H1 (cell line): ENCODE data around the gene NRXN3. TPM values are rescaled to one million over a fixed set of nuclear protein-coding genes. Genes with fewer than 3 reads are reported as not detected.

Experiments used
- CTCF ChIA-PET: fragments of 300-600 bp; sonication (Branson Sonifier 250); formaldehyde crosslinking; loops from one replicate; lab custom pipeline; 2021; ENCODE audit not compliant: partially characterized antibody; lab: Charles Lee
- POLR2A ChIA-PET: fragments of 300-600 bp; sonication (Branson Sonifier 250); formaldehyde crosslinking; loops from one replicate; lab custom pipeline; 2021; ENCODE audit warnings: inconsistent platforms; ENCODE audit not compliant: partially characterized antibody; lab: Charles Lee
- DNase-seq, 2 experiments: peaks; one replicate each; pipeline versions ENCODE4 v3.0.0 to v3.0.0-alpha.2; 2010 to 2022; ENCODE audit warnings: low spot score in 2 of 2, low read depth in 1 of 2, mixed read lengths in 1 of 2
- FAIRE-seq: peaks from 2 replicates; lab custom pipeline; 2011; peaks lifted over from hg19 to GRCh38; lab: Jason Lieb, UNC
- H2AFZ ChIP-seq: 2 replicates; pipeline ENCODE4 v1.8.1; 2012; ENCODE audit warnings: low read length, inconsistent platforms
- H2AK5ac ChIP-seq: 2 replicates; pipeline ENCODE4 v1.6.1; 2013; ENCODE audit warnings: low read depth, low read length
- H2BK120ac ChIP-seq: replicated peaks from 2 replicates; pipeline ENCODE3; 2013; ENCODE audit warnings: low read depth, low read length, inconsistent platforms
- H2BK12ac ChIP-seq: 2 replicates; pipeline ENCODE4 v1.6.1; 2013; ENCODE audit warnings: low read depth, low read length
- H2BK15ac ChIP-seq: 2 replicates; pipeline ENCODE4 v1.6.1; 2013; ENCODE audit warnings: low read length
- H2BK20ac ChIP-seq: 2 replicates; pipeline ENCODE4 v1.6.1; 2013; ENCODE audit warnings: low read length
- H2BK5ac ChIP-seq: 2 replicates; pipeline ENCODE4 v1.6.1; 2013; ENCODE audit warnings: low read depth, low read length
- H3K14ac ChIP-seq: 2 replicates; pipeline ENCODE4 v1.6.1; 2013; ENCODE audit warnings: inconsistent platforms; ENCODE audit not compliant: insufficient read length
- H3K18ac ChIP-seq: 2 replicates; pipeline ENCODE4 v1.6.1; 2013; ENCODE audit warnings: low read length; ENCODE audit errors: extremely low read depth
- H3K23ac ChIP-seq: 2 replicates; pipeline ENCODE4 v1.6.1; 2013; ENCODE audit warnings: inconsistent platforms; ENCODE audit not compliant: insufficient read length
- H3K23me2 ChIP-seq: 2 replicates; pipeline ENCODE4 v1.6.1; 2013; ENCODE audit warnings: low read depth, low read length
- H3K27ac ChIP-seq: 2 replicates; pipeline ENCODE4 v1.6.1; 2011; ENCODE audit warnings: low read depth, low read length, inconsistent platforms
- H3K27me3 ChIP-seq, 4 experiments: replicated peaks in 1 of 4; 1 replicate in 1 of 4; 2 replicates in 3 of 4; pipeline versions ENCODE4 v1.6.1 to v1.8.1; 2011 to 2013; ENCODE audit warnings: low read length in 3 of 4, mild to moderate bottlenecking in 3 of 4, inconsistent platforms in 2 of 4, mixed read lengths in 2 of 4, moderate library complexity in 1 of 4; ENCODE audit not compliant: control insufficient read depth in 3 of 4, insufficient read depth in 3 of 4; ENCODE audit errors: extremely low read depth in 1 of 4
- H3K36me3 ChIP-seq, 4 experiments: 2 replicates each; pipeline versions ENCODE4 v1.6.1 to v1.8.1; 2011 to 2013; ENCODE audit warnings: mild to moderate bottlenecking in 4 of 4, low read length in 3 of 4, moderate library complexity in 2 of 4, control low read depth in 1 of 4, inconsistent platforms in 1 of 4; ENCODE audit not compliant: insufficient read depth in 4 of 4, control insufficient read depth in 2 of 4
- H3K4ac ChIP-seq: replicated peaks from 2 replicates; pipeline ENCODE3; 2013; ENCODE audit warnings: low read length, low read depth, mixed read lengths, inconsistent platforms; ENCODE audit not compliant: insufficient read length
- H3K4me1 ChIP-seq, 4 experiments: replicated peaks in 1 of 4; 1 replicate in 1 of 4; 2 replicates in 3 of 4; pipeline versions ENCODE4 v1.6.1 to v1.8.1; 2011 to 2013; ENCODE audit warnings: low read length in 3 of 4, inconsistent platforms in 2 of 4, mixed read lengths in 1 of 4; ENCODE audit not compliant: insufficient read depth in 4 of 4, control insufficient read depth in 3 of 4
- H3K4me2 ChIP-seq, 2 experiments: 2 replicates each; pipeline versions ENCODE4 v1.6.1 to v1.8.1; 2011 to 2013; ENCODE audit warnings: low read depth in 2 of 2, low read length in 2 of 2, control low read depth in 1 of 2, inconsistent platforms in 1 of 2, mild to moderate bottlenecking in 1 of 2; ENCODE audit not compliant: insufficient read depth in 1 of 2
- H3K4me3 ChIP-seq, 4 experiments: fragments of 200-600, 300-600 bp in 1 of 4; sonication (generic), shearing (Covaris generic), sonication (Bioruptor Twin) in 1 of 4; 2 replicates each; pipeline versions ENCODE4 v1.5.1 to v1.8.1; 2011 to 2016; ENCODE audit warnings: low read length in 4 of 4, low read depth in 3 of 4, control low read depth in 2 of 4, inconsistent platforms in 2 of 4, mild to moderate bottlenecking in 2 of 4, mixed read lengths in 1 of 4, moderate library complexity in 1 of 4; ENCODE audit not compliant: insufficient read depth in 2 of 4; ENCODE audit errors: extremely low read depth in 1 of 4
- H3K56ac ChIP-seq: replicated peaks from 2 replicates; pipeline ENCODE3; 2013; ENCODE audit warnings: low read depth, mild to moderate bottlenecking, mixed read lengths, low read length, inconsistent platforms; ENCODE audit not compliant: insufficient read length
- H3K79me1 ChIP-seq: 2 replicates; pipeline ENCODE4 v1.6.1; 2013; ENCODE audit warnings: low read depth, low read length, control low read depth
- H3K79me2 ChIP-seq, 2 experiments: 2 replicates each; pipeline versions ENCODE4 v1.6.1 to v1.8.1; 2012 to 2013; ENCODE audit warnings: low read length in 2 of 2, mild to moderate bottlenecking in 2 of 2, inconsistent platforms in 1 of 2; ENCODE audit not compliant: insufficient read depth in 2 of 2, control insufficient read depth in 1 of 2
- H3K9ac ChIP-seq, 4 experiments: replicated peaks in 1 of 4; 1 replicate in 1 of 4; 2 replicates in 3 of 4; pipeline versions ENCODE4 v1.6.1 to v1.8.1; 2011 to 2013; ENCODE audit warnings: low read depth in 3 of 4, low read length in 3 of 4, control low read depth in 2 of 4, mild to moderate bottlenecking in 2 of 4, moderate library complexity in 2 of 4, inconsistent platforms in 1 of 4; ENCODE audit errors: extremely low read depth in 1 of 4
- H3K9me3 ChIP-seq, 2 experiments: 2 replicates each; pipeline versions ENCODE4 v1.6.1 to v1.8.1; 2012 to 2013; ENCODE audit warnings: mild to moderate bottlenecking in 2 of 2, moderate library complexity in 2 of 2, control low read depth in 1 of 2, inconsistent platforms in 1 of 2, low read depth in 1 of 2, low read length in 1 of 2, mixed read lengths in 1 of 2; ENCODE audit not compliant: insufficient read depth in 2 of 2
- H4K20me1 ChIP-seq, 2 experiments: replicated peaks in 1 of 2; 2 replicates each; pipeline versions ENCODE3 to v1.8.1; 2011 to 2013; ENCODE audit warnings: inconsistent platforms in 2 of 2, low read length in 2 of 2, mild to moderate bottlenecking in 1 of 2; ENCODE audit not compliant: insufficient read depth in 2 of 2, control insufficient read depth in 1 of 2
- H4K5ac ChIP-seq: 2 replicates; pipeline ENCODE4 v1.6.1; 2013; ENCODE audit warnings: low read length, low read depth, mixed read lengths, inconsistent platforms; ENCODE audit not compliant: insufficient read length
- H4K8ac ChIP-seq: 2 replicates; pipeline ENCODE4 v1.8.0; 2013; ENCODE audit warnings: mild to moderate bottlenecking, moderate library complexity, low read length, inconsistent platforms; ENCODE audit not compliant: insufficient read depth; ENCODE audit errors: extremely low read depth
- H4K91ac ChIP-seq: replicated peaks from 2 replicates; pipeline ENCODE3; 2013; ENCODE audit warnings: low read length, mixed read lengths, inconsistent platforms; ENCODE audit not compliant: insufficient read length
- ATF2 ChIP-seq: IDR thresholded peaks from 2 replicates; pipeline ENCODE4 v1.6.1; 2012; ENCODE audit warnings: low read length, inconsistent platforms
- CREB1 ChIP-seq: IDR thresholded peaks from 2 replicates; pipeline ENCODE4 v1.6.1; 2012; ENCODE audit warnings: inconsistent platforms
- EZH2 ChIP-seq: fragments of 200-600 bp; sonication (generic); IDR thresholded peaks from 2 replicates; pipeline ENCODE4 v1.7.1; 2012; ENCODE audit warnings: low read depth, mild to moderate bottlenecking, moderate library complexity, low read length, inconsistent platforms; ENCODE audit not compliant: severe bottlenecking
- WGBS, 2 experiments: shearing (Covaris generic) in 1 of 2; methylation state at CpG; one replicate each; pipeline versions ENCODE4 v1.1.6 to v1.1.7; 2013 to 2015; ENCODE audit warnings: low lambda C conversion rate in 2 of 2, mixed read lengths in 2 of 2, inconsistent platforms in 1 of 2, low coverage in 1 of 2, missing lambda C conversion rate in 1 of 2; ENCODE audit not compliant: insufficient replicate concordance in 2 of 2, insufficient coverage in 1 of 2, insufficient read length in 1 of 2; ENCODE audit errors: extremely low coverage in 1 of 2, missing lambda C conversion rate in 1 of 2; 5-methylcytosine and 5-hydroxymethylcytosine counted together
- polyA plus RNA-seq, 7 experiments: library from polyadenylated mRNA; depleted of rRNA in 3 of 7; stranded (reverse) in 5 of 7; unstranded in 2 of 7; fragments of >200 nt in 5 of 7; fragments of 200-250 nt in 2 of 7; gene quantifications; 1 replicate in 5 of 7; 2 replicates in 1 of 7; 4 replicates in 1 of 7; pipeline versions ENCODE4 v1.2.1 to v1.2.3, GENCODE V29; 2011 to 2013; ENCODE audit warnings: missing spikeins in 2 of 7, mixed read lengths in 2 of 7
- total RNA-seq: library from RNA; stranded (reverse); fragmentation: NEBNext Ultra II Directional; extraction: Animal tissue kit (Norgen Biotek cat#: 25700); gene quantifications from 2 replicates; pipeline ENCODE4 v1.2.1, GENCODE V29; 2021

NRXN3 gene
- total and polyA plus RNA-seq, 2 of the 8 experiments (the other 6 are each of a cell fraction or from before 2014, with no cell fraction given): 2.6 to 4.1 TPM

DNA sequence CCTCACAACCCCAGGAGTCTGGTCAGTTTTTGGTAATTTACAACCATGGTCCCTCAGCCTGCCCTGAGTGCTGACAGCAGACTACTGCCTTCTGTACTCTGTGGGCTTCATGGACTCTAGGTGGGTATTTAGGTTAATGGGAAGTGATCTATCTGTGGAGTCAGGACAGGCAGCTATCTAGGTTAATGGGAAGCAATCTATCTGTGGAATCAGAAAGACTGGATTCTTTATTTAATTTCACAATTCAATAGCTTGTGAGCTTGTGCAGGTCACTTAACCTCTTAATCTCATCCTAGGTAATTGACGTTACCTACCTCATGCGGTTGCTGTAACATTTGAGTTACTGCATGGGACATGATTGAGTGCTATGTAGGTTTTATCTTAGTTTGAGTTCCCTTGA, 777.5 kb downstream of the NRXN3 start:
- H2BK12ac ChIP-seq: no peak overlapping the region
- CTCF ChIA-PET: interaction anchor here (1.0 to 6.1 kb wide), 5 partner anchors 8 to 21 kb away, joined by 3 to 37 read pairs (median 3); no protein-coding TSS in a partner anchor
- DNase-seq (no peak), FAIRE-seq (no peak)
- H2BK120ac ChIP-seq: no peak overlapping the region
- H3K23me2 ChIP-seq: no peaks in the 10 kb centered on the region
- H4K91ac ChIP-seq: no peak overlapping the region
- no peak overlapping the region for H2AK5ac ChIP-seq
- no peak overlapping the region for H2BK5ac ChIP-seq
- H3K18ac ChIP-seq: no peak overlapping the region
- H2BK20ac ChIP-seq: no peak overlapping the region
- H3K79me2 ChIP-seq: no peaks in the 10 kb centered on the region
- H3K36me3 ChIP-seq: no peaks in the 10 kb centered on the region
- WGBS, 2 experiments: 92% methylated on average over 2 of the region's 2 CpGs; no CpG with 5 or more reads in 1 of the 2 experiments
- no peak overlapping the region for H3K23ac ChIP-seq
- no peak for TF ChIP-seq EZH2
- TF ChIP-seq ATF2: no peak
- TF ChIP-seq CREB1: no peak
- no peak overlapping the region for H2AFZ ChIP-seq
- H3K9ac ChIP-seq: no peak overlapping the region
- no peak overlapping the region for H3K14ac ChIP-seq
- H4K5ac ChIP-seq: no peak overlapping the region
- no peaks in the 10 kb centered on the region for H3K79me1 ChIP-seq
- H3K56ac ChIP-seq: no peak overlapping the region
- no peak overlapping the region for H3K27ac ChIP-seq
- no peak overlapping the region for H3K4me3 ChIP-seq
- H4K20me1 ChIP-seq: no peaks in the 10 kb centered on the region
- POLR2A ChIA-PET: no interaction called here
- H3K9me3 ChIP-seq: no peaks in the 10 kb centered on the region
- no peaks in the 10 kb centered on the region for H3K4me1 ChIP-seq
- no peak overlapping the region for H2BK15ac ChIP-seq
- H3K27me3 ChIP-seq: no peaks in the 10 kb centered on the region
- H3K4ac ChIP-seq: no peak overlapping the region
- no peak overlapping the region for H4K8ac ChIP-seq
- H3K4me2 ChIP-seq: no peak overlapping the region
